GM19351 (cell line): ENCODE data around the gene BAZ1A.

Source experiments
- ATAC-seq: cut with Tn5 transposase; IDR thresholded peaks from one replicate; pipeline ENCODE4 v1.9.1; 2021; ENCODE audit warnings: mild to moderate bottlenecking, moderate library complexity; ENCODE audit not compliant: unreplicated experiment

BAZ1A gene

GRCh38 chr14:34733245-34733644, 141.9 kb downstream of the BAZ1A start:
- no peak for ATAC-seq

DNA sequence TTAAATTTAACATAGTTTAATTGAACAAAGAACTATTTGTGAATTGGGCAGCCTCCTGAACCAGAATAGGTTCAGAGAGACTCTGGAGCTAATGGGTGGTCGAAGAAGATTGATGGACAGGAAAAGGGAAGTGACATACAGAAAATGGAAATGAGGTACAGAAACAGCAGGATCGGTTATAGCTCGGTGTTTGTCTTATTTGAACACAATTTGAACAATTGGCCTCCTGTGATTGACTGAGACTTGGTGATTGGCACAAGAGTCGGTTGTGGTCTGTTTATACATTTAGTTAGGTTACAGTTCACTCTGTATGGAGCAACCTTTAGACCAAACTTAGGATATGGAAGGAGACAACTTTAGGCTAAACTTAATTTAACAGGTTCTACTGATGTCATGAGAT, 142.4 kb downstream of the BAZ1A start:
- ATAC-seq: no peak

- ATAC-seq: no peak
Observed at GRCh38 chr14:34723867-34724266, 151.3 kb downstream of the BAZ1A start.

GRCh38 chr14:34722723-34723545, 152.2 kb downstream of the BAZ1A start:
- no peak for ATAC-seq

GRCh38 chr14:34721129-34721528, 154.0 kb downstream of the BAZ1A start:
- ATAC-seq: no peak

DNA sequence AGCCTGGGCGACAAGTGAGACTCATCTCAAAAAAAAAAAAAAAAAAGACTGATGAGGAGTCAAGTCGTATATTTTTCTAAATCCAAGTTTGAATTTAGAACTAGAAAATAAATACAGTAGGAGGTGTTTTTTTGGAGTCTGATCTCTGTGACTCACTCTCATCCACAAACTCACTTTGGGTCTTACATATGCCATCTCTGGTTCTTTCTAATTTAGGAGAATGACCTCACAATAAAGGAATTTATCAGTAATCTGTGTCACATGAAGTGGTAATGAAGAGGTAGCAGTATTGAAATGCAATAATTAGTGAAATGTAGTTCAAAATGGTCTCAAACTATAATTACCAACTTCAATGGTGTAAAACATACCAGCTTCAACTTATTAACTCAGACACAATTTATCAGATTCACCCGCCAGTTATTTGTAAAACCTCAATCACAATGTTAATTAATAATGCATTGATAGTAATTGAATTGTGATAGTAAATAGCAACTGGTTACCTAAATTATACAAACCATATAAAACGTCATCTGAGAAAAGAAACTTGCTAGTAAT, 156.3 kb downstream of the BAZ1A start:
- no peak for ATAC-seq

DNA sequence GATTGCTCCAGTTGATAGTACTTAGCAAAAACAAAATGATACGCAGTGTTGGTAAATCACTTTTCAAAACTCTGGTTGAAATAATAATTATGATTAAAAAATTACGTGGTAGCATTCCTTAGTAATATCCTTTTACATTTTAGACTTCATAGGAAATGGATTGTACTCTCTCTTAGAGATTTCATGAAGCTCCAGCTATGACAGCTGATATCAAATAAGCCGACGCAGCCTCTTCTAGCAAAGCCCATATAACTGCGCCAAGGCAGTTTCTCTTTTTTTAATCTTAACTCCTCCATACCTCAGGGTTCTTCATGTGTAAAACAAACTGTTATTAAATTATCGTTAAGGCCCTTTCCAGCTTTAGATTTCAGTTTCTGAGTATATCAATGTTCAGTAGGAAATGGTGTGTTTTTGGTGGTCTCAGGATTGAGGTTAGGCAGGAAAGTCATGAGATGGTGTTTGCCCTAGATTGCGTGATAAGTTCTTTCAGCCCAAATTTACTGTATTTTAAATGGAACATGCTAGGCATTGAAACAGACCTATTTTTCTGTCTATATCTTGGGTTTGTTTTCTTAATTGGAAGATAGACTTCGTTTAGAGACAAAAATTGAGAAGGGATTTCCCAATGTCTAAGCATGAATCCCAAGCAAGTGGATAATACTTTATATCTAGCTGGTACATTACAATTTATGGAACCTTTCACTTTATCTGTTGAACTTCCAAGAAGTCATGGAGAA, 159.9 kb downstream of the BAZ1A start:
- ATAC-seq: no peak

DNA sequence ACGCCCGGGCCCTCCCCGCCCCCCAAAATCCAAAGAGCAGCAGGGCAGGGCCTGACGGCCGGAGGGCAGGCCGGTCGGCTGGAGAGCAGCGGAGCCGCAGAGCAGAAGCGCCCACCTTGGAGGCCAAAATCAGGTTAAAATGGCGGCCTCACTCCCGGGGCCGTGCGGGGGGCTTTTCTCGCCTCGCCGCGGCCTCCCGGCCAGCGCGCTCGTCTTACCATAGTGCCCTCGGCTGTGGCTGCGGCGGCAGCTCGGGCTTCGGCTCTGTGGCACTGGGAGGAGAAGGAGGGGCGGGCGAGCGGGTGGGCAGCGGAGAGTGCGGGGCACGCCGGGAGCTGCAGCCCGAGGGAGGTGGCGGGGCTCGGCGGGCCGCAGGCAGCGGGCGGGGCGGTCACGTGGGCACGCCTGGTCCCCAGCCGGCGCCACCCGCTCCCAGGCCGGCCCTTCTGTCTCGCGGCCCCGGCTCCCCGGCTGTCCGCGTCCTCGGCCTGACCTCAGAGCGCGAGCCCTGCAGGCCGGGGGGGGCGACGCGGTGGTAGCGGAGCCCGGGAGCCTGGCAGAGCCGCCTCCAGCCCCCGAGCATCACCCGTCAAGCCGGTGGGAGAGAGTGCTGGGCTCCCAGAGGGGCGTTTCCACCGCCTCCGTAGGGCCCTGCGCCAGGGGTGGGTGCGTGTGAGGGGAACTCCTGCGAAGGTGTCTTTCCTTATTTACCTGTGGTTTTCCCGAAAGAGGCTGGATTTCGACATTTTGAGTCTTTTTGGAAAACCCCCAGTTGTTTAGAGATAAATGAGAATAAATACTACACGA, 160.6 kb downstream of the BAZ1A start, which contains the start of gene CFL2:
Gene CFL2, minus strand, starts transcription at position 274 of the 807 bp plus-strand sequence. Its CDS starts 53 bp downstream, at position 221.
- peak; percentile 74 for ATAC-seq

- ATAC-seq: peak; percentile 18
Observed at GRCh38 chr14:34713681-34714319, 161.4 kb downstream of the BAZ1A start.

GRCh38 chr14:34713122-34713680, 162.0 kb downstream of the BAZ1A start:
- ATAC-seq: no peak

DNA sequence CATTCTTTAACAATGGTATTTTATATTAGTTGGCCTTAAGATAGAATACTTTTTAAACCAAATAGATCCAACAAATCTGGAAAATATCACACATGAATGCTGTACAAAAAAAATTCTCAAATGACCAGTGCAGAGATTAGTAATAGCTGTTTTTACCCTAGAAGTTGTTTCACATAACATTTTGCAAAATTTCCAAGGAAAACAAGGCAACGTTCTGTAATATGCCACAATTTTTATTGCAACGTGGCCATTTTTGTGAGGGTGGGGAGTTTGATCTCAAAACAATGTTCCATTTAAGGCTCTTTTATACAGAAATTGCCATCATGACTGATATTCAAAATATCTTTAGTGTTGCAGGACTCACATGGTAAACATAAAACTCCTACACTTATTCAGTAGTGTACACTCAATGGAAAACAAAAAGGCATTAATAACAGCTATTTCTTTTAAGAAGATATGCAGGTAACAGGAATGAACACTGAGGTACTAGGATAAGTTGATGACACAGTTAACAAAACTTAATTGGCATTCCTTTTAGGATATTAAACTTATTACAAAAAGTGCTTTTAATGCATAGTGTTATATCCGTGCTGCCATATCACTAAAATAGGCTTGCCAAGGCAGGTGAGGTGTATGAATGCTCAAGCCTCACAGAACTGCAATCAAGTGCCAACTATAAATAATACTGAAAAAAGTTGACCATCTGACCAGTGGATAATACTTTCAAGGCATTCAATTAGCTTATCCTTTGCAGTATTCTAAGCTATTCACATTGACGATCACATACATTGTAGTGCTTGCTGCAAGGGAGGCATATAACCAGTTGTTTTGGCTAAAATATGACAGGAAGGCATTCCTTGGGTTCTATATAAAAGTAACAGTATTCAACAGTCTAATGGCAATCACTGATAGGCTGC, 163.1 kb downstream of the BAZ1A start:
- ATAC-seq: no peak

DNA sequence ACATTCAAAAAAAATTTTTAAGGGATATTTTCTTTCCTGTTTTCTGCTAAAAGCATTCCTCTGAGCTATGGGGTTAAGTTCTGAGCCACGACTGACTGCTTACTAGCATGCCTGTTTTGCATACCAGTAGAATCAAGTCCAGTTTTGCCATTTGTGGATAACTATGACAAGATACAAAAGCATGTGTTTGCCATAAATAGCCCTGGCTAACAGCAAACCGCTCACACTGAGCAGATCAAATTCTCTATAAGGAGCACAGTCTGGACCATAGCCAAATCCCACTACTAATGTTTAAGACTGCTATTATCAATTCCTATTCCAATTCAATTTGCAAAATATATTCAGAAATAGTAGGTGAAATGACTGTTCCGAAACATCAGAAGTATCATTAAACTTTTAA, 164.0 kb downstream of the BAZ1A start:
- peak; percentile 67 for ATAC-seq

- no peak for ATAC-seq
Observed at GRCh38 chr14:34710744-34711143, 164.4 kb downstream of the BAZ1A start.

DNA sequence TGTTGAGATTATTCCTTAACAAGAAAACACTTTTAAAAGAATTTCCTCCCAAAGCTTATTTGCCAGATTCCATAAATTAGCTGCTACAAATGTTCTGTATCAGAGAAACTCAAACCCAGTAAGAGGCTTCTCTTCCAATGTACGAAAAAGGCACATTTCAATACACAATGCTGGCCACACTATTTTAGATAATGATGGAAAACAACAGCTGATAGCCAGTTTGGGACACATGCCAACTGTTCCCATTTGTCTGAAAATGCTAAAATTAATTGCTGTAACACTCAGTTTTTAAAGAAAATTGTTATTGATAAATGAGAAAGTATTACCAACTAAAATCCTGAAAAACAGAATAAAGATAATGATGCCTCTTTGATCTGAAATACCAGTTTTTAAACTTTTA, 165.2 kb downstream of the BAZ1A start:
- ATAC-seq: no peak

GRCh38 chr14:34707722-34708121, 167.4 kb downstream of the BAZ1A start:
- no peak for ATAC-seq
